ENCODE measurements around the gene HDAC4. TPM values are rescaled to one million over a fixed set of nuclear protein-coding genes. Genes with fewer than 3 reads are reported as not detected.

HDAC4 gene
- total and polyA plus RNA-seq, 2 of the 8 experiments (the other 6 are each of a cell fraction or from before 2014, with no cell fraction given): 15.4 to 31.5 TPM

- TF ChIP-seq, protein P1, sequence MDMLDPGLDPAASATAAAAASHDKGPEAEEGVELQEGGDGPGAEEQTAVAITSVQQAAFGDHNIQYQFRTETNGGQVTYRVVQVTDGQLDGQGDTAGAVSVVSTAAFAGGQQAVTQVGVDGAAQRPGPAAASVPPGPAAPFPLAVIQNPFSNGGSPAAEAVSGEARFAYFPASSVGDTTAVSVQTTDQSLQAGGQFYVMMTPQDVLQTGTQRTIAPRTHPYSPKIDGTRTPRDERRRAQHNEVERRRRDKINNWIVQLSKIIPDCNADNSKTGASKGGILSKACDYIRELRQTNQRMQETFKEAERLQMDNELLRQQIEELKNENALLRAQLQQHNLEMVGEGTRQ (IDR thresholded peaks at IDR 0.05; ENCODE audit: low read length): no peak
- no peak for TF ChIP-seq ATF2 (IDR thresholded peaks at IDR 0.05; ENCODE audit: low read length)
These were observed 19.3 kb upstream of the HDAC4 start (continued) for GRCh38 chr2:239420082-239420481.

Measured in H1 (cell line).